Esophagus muscularis mucosa (tissue), 4 donors: ENCODE measurements around the gene SYT17.

ENCODE experiments used
- EP300 ChIP-seq: sonication (generic); formaldehyde crosslinking; IDR thresholded peaks from one replicate; pipeline ENCODE4 v1.6.1; 2017; ENCODE audit warnings: antibody characterized with exemption
- POLR2A ChIP-seq: fragments of 450-650 bp; IDR thresholded peaks from one replicate; pipeline ENCODE4 v1.6.1; 2017; ENCODE audit warnings: antibody characterized with exemption, moderate library complexity, mild to moderate bottlenecking, low read depth
- POLR2AphosphoS5 ChIP-seq, 2 donors: sonication (generic); formaldehyde crosslinking; IDR thresholded peaks; one replicate each; pipeline ENCODE4 v1.6.1; 2017; ENCODE audit warnings: antibody characterized with exemption in 2 of 2
- TF ChIP-seq, protein P1 (sequence below), 3 experiments: fragments of 200-600 bp in 2 of 3; fragments of 450-650 bp in 1 of 3; sonication (generic) in 2 of 3; IDR thresholded peaks; one replicate each; pipeline ENCODE4 v1.5.1; 2017 to 2019; ENCODE audit warnings: antibody characterized with exemption in 3 of 3, mild to moderate bottlenecking in 2 of 3, moderate library complexity in 1 of 3

DNA sequence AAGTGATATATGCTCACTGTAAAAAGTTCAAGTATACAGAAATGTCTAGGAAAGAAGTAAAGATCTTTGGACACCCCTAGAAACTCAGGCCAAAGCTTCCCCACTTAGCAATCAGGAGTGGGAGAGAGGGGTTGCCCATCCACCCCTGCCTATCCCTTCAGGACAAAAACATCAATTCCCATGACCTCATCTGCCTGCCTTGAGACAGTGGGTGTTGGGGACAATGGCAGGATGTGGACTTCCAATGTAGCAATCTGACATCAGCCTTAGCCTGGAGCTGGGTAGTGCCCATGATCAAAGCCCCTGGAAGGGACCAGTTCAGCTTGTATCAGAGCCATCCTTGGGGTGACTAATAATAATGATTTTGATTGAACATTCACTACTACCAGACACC, 36.2 kb upstream of the SYT17 start:
- TF ChIP-seq POLR2A (no peak), POLR2AphosphoS5 (IDR thresholded peaks at IDR 0.05) (no peak), EP300 (no peak)
- TF ChIP-seq, protein P1, sequence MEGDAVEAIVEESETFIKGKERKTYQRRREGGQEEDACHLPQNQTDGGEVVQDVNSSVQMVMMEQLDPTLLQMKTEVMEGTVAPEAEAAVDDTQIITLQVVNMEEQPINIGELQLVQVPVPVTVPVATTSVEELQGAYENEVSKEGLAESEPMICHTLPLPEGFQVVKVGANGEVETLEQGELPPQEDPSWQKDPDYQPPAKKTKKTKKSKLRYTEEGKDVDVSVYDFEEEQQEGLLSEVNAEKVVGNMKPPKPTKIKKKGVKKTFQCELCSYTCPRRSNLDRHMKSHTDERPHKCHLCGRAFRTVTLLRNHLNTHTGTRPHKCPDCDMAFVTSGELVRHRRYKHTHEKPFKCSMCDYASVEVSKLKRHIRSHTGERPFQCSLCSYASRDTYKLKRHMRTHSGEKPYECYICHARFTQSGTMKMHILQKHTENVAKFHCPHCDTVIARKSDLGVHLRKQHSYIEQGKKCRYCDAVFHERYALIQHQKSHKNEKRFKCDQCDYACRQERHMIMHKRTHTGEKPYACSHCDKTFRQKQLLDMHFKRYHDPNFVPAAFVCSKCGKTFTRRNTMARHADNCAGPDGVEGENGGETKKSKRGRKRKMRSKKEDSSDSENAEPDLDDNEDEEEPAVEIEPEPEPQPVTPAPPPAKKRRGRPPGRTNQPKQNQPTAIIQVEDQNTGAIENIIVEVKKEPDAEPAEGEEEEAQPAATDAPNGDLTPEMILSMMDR (IDR thresholded peaks at IDR 0.05): no peak
